ENCODE results near the gene PCDHB7.
"Not testable (repeated sequence)": the region's sequence is repeated elsewhere in the genome, so short reads cannot be mapped to it uniquely, and the experiment has no call there.

Gene PCDHB7

DNA sequence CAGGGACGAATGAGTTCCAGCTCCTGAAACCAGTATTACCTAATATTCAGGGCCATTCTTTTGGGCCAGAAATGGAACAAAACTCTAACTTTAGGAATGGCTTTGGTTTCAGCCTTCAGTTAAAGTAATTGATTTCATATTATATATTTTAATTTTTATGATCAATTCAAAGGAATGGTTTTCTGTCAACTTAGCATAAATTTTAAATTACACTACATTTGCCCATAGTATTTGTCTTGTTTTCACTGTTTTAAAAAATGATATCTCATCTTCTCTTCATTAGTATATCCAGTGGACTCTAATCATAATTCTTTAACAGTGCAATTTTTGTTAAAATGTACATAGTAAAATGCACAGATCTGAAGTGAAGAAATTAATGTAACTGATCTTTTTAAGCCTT, 7.9 kb downstream of the PCDHB7 start:
- no peak for DNase-seq (ENCODE audit: low read depth)

DNA sequence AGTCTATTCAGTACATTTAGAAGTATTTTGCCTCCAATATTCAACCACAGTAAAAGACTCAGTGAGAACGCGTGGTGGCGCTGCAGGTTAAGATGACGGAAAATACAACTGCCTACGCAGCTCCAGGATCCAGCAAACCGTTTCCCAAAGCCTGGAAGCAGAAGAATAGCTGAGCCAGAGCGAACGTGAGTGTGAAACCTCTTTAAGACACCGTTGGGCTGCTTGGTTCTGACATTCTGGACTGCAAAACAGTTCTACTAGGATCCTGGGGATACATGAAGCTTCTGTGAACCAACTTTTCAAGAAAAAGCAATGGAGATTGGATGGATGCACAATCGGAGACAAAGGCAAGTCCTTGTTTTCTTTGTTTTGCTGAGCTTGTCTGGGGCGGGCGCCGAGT, 9.8 kb downstream of the PCDHB7 start, which contains the start of gene PCDHB16:
TSS of gene PCDHB16 (plus strand) at position 140 of the 400 bp plus-strand sequence. CDS start at position 313, 173 bp downstream.
- no peak for DNase-seq (ENCODE audit: low read depth)

DNA sequence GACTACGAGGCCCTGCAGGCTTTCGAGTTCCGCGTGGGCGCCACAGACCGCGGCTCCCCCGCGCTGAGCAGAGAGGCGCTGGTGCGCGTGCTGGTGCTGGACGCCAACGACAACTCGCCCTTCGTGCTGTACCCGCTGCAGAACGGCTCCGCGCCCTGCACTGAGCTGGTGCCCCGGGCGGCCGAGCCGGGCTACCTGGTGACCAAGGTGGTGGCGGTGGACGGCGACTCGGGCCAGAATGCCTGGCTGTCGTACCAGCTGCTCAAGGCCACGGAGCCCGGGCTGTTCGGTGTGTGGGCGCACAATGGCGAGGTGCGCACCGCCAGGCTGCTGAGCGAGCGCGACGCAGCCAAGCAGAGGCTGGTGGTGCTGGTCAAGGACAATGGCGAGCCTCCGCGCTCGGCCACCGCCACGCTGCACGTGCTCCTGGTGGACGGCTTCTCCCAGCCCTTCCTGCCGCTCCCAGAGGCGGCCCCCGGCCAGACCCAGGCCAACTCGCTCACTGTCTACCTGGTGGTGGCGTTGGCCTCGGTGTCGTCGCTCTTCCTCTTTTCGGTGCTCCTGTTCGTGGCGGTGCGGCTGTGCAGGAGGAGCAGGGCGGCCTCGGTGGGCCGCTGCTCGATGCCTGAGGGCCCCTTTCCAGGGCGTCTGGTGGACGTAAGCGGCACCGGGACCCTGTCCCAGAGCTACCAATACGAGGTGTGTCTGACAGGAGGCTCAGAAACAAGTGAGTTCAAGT, 11.8 kb downstream of the PCDHB7 start:
- DNase-seq (ENCODE audit: low read depth) = not testable (repeated sequence)

DNA sequence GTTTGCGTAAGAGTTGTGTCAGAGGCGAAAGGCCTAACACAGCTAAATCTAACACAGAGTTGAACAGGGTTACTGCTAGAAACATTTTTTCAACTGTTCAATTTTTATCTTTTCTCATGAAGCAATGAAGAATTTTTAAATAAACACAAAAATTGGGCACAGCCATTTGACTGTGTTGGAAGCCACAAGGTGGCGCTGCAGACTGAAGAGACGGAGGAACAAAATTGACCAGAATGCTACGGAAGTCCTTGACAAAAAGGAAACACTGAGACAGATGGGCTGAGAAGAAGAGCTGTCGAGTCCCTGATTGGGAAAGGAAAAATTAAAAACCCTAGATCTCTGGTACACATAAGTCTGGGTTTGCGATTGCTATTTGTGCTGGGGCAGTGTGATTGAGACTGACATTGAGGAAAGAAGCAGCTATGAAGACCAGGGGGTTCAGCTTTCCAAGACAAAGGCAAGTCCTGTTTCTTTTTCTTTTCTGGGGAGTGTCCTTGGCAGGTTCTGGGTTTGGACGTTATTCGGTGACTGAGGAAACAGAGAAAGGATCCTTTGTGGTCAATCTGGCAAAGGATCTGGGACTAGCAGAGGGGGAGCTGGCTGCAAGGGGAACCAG, 14.6 kb downstream of the PCDHB7 start, which contains the start of gene PCDHB9:
TSS of gene PCDHB9 (plus strand) at position 265 of the 616 bp plus-strand sequence. CDS start at position 423, 158 bp downstream.
- no peak for DNase-seq (ENCODE audit: low read depth)

DNA sequence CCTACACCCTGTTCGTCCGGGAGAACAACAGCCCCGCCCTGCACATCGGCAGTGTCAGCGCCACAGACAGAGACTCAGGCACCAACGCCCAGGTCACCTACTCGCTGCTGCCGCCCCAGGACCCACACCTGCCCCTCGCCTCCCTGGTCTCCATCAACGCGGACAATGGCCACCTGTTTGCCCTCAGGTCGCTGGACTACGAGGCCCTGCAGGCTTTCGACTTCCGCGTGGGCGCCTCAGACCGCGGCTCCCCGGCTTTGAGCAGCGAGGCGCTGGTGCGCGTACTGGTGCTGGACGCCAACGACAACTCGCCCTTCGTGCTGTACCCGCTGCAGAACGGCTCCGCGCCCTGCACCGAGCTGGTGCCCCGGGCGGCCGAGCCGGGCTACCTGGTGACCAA, 16.2 kb downstream of the PCDHB7 start:
- not testable (repeated sequence) for DNase-seq (ENCODE audit: low read depth)

DNA sequence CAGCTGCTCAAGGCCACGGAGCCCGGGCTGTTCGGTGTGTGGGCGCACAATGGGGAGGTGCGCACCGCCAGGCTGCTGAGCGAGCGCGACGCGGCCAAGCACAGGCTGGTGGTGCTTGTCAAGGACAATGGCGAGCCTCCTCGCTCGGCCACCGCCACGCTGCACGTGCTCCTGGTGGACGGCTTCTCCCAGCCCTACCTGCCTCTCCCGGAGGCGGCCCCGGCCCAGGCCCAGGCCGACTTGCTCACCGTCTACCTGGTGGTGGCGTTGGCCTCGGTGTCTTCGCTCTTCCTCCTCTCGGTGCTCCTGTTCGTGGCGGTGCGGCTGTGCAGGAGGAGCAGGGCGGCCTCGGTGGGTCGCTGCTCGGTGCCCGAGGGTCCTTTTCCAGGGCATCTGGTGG, 16.7 kb downstream of the PCDHB7 start:
- DNase-seq (ENCODE audit: low read depth) = not testable (repeated sequence)

DNA sequence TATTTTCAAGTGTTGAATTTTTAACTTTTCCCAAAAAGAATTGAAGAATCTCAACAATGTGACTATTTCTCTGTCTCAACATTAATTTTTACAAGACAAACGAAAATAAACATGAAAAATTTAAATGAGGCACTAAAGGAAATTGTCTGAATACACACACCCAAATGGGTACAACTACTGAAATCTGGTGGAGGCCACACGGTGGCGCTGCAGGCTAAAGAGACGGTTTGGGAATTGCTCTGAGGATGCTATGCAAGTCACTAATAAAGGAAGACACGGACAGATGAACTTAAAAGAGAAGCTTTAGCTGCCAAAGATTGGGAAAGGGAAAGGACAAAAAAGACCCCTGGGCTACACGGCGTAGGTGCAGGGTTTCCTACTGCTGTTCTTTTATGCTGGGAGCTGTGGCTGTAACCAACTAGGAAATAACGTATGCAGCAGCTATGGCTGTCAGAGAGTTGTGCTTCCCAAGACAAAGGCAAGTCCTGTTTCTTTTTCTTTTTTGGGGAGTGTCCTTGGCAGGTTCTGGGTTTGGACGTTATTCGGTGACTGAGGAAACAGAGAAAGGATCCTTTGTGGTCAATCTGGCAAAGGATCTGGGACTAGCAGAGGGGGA, 19.8 kb downstream of the PCDHB7 start, which contains the start of gene PCDHB10:
TSS of gene PCDHB10 (plus strand) at position 244 of the 616 bp plus-strand sequence. CDS start at position 444, 200 bp downstream.
- no peak for DNase-seq (ENCODE audit: low read depth)

DNA sequence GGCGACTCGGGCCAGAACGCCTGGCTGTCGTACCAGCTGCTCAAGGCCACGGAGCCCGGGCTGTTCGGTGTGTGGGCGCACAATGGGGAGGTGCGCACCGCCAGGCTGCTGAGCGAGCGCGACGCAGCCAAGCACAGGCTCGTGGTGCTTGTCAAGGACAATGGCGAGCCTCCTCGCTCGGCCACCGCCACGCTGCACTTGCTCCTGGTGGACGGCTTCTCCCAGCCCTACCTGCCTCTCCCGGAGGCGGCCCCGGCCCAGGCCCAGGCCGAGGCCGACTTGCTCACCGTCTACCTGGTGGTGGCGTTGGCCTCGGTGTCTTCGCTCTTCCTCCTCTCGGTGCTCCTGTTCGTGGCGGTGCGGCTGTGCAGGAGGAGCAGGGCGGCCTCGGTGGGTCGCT, 21.9 kb downstream of the PCDHB7 start:
- DNase-seq (ENCODE audit: low read depth) = not testable (repeated sequence)

DNA sequence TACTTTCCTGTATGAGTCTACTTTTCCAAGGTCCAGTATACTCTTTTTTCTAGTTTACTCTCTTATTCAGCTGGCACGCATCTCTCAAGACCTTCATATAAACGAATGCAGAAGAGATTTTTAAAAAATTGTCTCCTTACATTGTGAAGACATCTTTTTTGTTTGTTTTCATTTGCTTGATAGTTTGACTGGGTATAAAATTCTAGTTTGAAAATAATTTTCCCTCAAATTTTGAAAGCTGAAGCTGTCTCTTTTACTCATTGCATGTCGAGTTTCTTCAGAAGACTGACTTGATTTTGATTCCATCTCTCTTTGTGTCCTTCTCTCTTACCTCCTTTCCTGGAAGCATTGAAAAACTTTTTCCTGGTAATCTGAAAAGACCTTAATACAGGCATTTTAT, 23.9 kb downstream of the PCDHB7 start:
- DNase-seq (ENCODE audit: low read depth) = no peak

DNA sequence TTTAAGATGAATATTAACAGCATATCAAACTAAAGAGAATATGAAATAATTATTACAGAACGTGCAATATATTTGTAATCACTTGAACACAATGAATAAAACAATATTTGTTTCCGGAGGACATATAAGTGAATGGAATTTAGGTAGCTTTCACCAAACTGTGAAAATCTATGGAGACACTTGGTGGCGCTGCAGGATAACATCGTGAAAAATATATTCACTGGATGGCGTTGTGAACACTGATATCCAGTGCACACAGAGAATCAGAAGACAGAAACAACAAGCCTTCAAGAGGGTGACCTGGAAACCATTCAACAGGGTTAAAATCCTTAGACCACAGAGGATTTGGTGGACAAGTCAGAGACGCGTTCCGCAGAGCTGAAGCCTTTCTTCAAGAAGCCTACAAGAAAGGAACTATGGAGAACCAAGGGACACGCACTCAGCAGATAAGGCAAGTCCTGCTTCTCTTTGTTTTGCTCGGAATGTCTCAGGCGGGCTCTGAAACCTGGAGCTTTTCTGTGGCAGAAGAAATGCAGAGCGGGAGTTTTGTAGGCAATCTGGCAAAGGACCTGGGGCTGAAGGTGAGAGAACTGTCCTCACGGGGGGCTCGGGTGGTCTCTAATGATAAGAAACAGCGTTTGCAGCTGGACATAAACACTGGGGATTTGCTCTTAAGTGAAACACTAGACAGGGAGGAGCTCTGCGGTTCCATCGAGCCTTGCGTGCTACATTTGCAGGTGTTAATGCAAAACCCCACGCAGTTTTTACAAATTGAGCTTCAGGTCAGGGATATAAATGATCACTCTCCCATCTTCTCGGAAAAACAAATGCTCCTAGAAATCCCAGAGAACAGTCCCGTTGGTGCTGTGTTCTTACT, 27.2 kb downstream of the PCDHB7 start, which contains the start of gene PCDHB11:
TSS of gene PCDHB11 (plus strand) at position 269 of the 877 bp plus-strand sequence. CDS start at position 417, 148 bp downstream.
- DNase-seq (ENCODE audit: low read depth) = no peak

DNA sequence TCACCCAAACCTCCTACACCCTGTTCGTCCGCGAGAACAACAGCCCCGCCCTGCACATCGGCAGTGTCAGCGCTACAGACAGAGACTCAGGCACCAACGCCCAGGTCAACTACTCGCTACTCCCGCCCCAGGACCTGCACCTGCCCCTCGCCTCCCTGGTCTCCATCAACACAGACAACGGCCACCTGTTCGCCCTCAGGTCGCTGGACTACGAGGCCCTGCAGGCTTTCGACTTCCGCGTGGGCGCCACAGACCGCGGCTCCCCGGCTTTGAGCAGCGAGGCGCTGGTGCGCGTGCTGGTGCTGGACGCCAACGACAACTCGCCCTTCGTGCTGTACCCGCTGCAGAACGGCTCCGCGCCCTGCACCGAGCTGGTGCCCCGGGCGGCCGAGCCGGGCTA, 28.7 kb downstream of the PCDHB7 start:
- not testable (repeated sequence) for DNase-seq (ENCODE audit: low read depth)

DNA sequence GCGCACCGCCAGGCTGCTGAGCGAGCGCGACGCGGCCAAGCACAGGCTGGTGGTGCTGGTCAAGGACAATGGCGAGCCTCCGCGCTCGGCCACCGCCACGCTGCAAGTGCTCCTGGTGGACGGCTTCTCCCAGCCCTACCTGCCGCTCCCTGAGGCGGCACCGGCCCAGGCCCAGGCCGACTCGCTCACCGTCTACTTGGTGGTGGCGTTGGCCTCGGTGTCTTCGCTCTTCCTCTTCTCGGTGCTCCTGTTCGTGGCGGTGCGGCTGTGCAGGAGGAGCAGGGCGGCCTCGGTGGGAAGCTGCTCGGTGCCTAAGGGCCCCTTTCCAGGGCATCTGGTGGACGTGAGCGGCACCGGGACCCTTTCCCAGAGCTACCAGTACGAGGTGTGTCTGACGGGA, 29.2 kb downstream of the PCDHB7 start:
- not testable (repeated sequence) for DNase-seq (ENCODE audit: low read depth)

DNA sequence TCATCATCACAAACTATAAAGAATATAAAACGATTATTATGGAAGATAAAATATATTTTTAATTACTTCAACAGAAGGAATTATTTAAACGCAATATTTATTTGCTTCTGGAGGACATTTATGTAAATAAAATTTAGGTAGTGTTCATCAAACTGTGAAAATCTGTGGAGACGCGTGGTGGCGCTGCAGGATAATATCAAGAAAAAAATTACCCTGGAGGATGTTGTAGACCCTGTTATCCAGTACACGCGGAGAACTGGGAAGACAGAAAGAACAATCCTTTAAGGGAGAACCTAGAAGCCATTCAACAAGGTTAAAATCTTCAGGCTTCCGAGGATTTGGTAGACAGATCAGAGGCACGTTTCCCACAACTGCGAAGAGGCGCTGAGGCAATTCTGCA, 36.0 kb downstream of the PCDHB7 start, which contains the start of gene PCDHB12:
TSS of gene PCDHB12 (plus strand) at position 242 of the 400 bp plus-strand sequence. CDS start 189 bp downstream, outside the sequence.
- DNase-seq (ENCODE audit: low read depth) = no peak

DNA sequence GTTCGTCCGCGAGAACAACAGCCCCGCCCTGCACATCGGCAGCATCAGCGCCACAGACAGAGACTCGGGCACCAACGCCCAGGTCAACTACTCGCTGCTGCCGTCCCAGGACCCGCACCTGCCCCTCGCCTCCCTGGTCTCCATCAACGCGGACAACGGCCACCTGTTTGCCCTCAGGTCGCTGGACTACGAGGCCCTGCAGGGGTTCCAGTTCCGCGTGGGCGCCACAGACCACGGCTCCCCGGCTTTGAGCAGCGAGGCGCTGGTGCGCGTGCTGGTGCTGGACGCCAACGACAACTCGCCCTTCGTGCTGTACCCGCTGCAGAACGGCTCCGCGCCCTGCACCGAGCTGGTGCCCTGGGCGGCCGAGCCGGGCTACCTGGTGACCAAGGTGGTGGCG, 37.8 kb downstream of the PCDHB7 start:
- not testable (repeated sequence) for DNase-seq (ENCODE audit: low read depth)

DNA sequence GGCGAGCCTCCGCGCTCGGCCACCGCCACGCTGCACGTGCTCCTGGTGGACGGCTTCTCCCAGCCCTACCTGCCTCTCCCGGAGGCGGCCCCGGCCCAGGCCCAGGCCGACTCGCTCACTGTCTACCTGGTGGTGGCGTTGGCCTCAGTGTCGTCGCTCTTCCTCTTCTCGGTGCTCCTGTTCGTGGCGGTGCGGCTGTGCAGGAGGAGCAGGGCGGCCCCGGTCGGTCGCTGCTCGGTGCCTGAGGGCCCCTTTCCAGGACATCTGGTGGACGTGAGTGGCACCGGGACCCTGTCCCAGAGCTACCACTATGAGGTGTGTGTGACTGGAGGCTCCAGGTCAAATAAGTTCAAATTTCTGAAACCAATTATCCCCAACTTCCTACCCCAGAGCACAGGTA, 38.4 kb downstream of the PCDHB7 start:
- not testable (repeated sequence) for DNase-seq (ENCODE audit: low read depth)

DNA sequence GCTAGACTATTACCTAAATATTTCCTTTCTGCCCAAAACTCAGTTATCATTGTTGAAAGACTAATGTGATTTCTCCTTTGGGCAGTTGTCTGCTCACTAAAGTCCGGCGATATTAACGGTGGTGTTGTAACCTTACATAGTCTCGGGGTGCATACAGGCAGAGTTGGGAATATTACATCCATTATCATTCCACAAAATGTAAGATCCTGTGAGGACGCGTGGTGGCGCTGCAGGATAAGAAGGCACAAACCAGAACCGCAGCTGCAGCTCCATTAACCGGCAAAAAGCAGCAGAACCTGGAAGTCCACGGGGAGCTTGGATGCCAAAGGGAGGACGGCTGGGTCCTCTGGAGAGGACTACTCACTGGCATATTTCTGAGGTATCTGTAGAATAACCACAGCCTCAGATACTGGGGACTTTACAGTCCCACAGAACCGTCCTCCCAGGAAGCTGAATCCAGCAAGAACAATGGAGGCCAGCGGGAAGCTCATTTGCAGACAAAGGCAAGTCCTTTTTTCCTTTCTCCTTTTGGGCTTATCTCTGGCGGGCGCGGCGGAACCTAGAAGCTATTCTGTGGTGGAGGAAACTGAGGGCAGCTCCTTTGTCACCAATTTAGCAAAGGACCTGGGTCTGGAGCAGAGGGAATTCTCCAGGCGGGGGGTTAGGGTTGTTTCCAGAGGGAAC, 41.4 kb downstream of the PCDHB7 start, which contains the start of gene PCDHB13:
TSS of gene PCDHB13 (plus strand) at position 264 of the 684 bp plus-strand sequence. CDS start at position 469, 205 bp downstream.
- DNase-seq (ENCODE audit: low read depth) = not testable (repeated sequence)

DNA sequence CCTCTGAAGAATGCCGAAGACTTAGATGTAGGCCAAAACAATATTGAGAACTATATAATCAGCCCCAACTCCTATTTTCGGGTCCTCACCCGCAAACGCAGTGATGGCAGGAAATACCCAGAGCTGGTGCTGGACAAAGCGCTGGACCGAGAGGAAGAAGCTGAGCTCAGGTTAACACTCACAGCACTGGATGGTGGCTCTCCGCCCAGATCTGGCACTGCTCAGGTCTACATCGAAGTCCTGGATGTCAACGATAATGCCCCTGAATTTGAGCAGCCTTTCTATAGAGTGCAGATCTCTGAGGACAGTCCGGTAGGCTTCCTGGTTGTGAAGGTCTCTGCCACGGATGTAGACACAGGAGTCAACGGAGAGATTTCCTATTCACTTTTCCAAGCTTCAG, 42.1 kb downstream of the PCDHB7 start:
- not testable (repeated sequence) for DNase-seq (ENCODE audit: low read depth)

DNA sequence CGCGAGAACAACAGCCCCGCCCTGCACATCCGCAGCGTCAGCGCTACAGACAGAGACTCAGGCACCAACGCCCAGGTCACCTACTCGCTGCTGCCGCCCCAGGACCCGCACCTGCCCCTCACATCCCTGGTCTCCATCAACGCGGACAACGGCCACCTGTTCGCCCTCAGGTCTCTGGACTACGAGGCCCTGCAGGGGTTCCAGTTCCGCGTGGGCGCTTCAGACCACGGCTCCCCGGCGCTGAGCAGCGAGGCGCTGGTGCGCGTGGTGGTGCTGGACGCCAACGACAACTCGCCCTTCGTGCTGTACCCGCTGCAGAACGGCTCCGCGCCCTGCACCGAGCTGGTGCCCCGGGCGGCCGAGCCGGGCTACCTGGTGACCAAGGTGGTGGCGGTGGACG, 43.1 kb downstream of the PCDHB7 start:
- DNase-seq (ENCODE audit: low read depth) = not testable (repeated sequence)

DNA sequence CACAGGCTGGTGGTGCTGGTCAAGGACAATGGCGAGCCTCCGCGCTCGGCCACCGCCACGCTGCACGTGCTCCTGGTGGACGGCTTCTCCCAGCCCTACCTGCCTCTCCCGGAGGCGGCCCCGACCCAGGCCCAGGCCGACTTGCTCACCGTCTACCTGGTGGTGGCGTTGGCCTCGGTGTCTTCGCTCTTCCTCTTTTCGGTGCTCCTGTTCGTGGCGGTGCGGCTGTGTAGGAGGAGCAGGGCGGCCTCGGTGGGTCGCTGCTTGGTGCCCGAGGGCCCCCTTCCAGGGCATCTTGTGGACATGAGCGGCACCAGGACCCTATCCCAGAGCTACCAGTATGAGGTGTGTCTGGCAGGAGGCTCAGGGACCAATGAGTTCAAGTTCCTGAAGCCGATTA, 43.6 kb downstream of the PCDHB7 start:
- not testable (repeated sequence) for DNase-seq (ENCODE audit: low read depth)

DNA sequence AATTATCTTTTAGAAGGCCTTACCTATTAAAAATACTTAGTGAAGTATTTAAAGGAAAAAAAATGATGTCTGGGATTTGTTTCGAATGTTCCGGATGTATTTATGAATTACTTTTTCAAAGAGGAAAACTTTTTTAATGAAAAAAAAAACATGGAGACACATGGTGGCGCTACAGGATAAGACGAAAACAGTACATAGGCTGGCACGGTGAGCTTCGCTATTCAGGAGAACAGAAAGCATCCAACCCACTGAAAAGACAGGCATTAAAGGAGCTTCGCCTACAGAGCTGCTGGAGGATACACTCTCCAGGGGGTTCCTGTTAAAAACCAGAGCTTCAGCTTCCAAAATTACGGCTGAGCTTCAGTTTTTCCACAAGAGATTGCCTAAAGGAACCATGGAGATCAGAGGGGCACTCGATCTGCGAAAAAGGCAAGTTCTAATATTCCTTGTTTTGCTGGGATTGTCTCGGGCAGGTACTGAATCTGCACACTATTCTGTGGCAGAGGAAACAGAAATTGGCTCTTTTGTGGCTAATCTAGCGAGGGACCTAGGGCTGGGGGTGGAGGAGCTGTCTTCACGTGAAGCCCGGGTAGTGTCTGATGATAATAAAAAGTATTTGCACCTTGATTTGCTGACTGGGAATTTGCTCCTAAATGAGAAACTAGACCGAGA, 50.8 kb downstream of the PCDHB7 start, which contains the start of gene PCDHB14:
TSS of gene PCDHB14 (plus strand) at position 232 of the 672 bp plus-strand sequence. CDS start at position 395, 163 bp downstream.
- no peak for DNase-seq (ENCODE audit: low read depth)
